ENCODE measurements around the gene RALGPS2.

The RALGPS2 gene

DNA sequence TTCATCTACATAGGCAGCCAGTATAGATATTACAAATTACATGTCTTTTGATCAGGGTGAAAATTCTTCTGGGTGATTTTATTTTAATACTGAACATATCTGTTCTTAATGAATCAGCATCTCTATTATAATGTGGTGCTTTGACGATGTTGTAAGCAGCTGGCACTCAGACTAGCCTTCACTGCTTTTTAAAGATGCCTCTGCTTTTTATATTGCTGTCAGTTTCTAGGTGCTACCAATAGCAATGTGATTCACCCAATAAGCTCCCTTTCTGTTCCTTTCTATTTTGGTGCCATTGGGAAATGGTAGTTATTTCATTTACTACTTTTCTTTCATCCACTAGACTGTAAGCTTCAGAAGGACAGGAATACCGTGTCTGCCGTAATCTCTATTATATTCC, 156.9 kb downstream of the RALGPS2 start:
- TF ChIP-seq, protein P1, sequence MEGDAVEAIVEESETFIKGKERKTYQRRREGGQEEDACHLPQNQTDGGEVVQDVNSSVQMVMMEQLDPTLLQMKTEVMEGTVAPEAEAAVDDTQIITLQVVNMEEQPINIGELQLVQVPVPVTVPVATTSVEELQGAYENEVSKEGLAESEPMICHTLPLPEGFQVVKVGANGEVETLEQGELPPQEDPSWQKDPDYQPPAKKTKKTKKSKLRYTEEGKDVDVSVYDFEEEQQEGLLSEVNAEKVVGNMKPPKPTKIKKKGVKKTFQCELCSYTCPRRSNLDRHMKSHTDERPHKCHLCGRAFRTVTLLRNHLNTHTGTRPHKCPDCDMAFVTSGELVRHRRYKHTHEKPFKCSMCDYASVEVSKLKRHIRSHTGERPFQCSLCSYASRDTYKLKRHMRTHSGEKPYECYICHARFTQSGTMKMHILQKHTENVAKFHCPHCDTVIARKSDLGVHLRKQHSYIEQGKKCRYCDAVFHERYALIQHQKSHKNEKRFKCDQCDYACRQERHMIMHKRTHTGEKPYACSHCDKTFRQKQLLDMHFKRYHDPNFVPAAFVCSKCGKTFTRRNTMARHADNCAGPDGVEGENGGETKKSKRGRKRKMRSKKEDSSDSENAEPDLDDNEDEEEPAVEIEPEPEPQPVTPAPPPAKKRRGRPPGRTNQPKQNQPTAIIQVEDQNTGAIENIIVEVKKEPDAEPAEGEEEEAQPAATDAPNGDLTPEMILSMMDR (conservative IDR thresholded peaks at IDR 0.05; ENCODE audit: low read depth, low read length) = no peak
- no peak for DNase-seq (ENCODE audit: low read depth)

DNA sequence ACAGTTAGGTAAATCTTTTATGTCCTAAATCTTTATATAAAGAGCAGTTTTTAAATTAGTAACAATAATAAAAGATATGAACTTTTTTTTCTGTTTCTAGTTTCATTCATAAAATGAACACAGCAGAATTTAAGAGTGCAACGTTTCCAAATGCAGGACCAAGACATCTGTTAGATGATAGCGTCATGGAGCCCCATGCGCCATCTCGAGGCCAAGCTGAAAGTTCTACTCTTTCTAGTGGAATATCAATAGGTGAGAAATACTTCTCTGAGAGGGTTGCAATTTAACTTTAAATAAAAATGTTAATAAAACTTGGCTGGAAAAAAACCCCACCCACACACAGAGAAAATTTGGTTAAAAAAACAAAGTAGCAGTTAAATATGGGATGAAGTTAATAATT, 160.8 kb downstream of the RALGPS2 start:
- H3K4me3 ChIP-seq (ENCODE audit: low read depth, low read length) = no peak overlapping the region
- DNase-seq (ENCODE audit: low read depth) = no peak
- TF ChIP-seq, protein P1 (conservative IDR thresholded peaks at IDR 0.05; ENCODE audit: low read depth, low read length) = peak; percentile 18

More for the DNA sequence above, 156.9 kb downstream of the RALGPS2 start:
- H3K4me3 ChIP-seq (ENCODE audit: low read depth, low read length) = no peak overlapping the region

DNA sequence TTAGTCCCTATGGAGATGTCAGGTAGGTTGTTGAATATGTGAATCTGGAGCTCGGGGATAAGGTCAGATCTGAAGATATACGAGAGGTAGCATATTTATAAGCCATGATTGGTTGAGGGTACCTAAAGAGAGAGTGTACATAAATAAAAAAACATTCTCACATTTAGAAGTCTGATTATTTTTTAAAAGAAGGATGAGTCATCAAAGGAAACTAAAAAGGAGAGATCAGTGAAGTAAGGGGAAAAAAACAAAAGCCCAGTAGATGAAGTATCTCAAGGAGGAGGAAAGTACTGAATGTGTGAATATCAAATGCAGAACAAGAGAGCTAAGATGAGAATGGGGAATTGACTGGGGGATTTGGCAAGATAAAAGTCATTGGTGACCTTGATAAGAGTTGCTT, 161.5 kb downstream of the RALGPS2 start:
- TF ChIP-seq, protein P1 (conservative IDR thresholded peaks at IDR 0.05; ENCODE audit: low read depth, low read length) = no peak
- DNase-seq (ENCODE audit: low read depth) = no peak
- H3K4me3 ChIP-seq (ENCODE audit: low read depth, low read length) = no peak overlapping the region

DNA sequence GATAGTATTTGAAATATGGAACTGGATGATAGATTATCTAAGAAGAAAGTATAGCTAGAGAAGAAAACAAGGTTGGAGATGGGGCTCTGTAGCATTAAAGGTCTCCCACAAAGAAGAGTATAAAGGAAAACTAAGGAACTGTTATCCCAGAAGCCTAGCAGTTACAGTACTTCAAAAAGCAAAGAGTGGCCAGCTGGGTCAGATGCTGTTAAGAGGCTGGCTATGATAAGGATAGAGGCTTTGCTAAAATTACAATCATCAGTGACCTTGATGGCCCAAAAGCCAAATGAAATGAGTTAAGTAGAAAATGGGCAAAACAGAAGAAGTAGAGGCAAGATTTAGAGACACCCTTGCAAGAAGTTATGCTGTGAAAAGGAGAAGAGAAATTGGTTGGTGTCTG, 170.9 kb downstream of the RALGPS2 start:
- H3K4me3 ChIP-seq (ENCODE audit: low read depth, low read length) = no peak overlapping the region
- TF ChIP-seq, protein P1 (conservative IDR thresholded peaks at IDR 0.05; ENCODE audit: low read depth, low read length) = no peak
- no peak for DNase-seq (ENCODE audit: low read depth)

DNA sequence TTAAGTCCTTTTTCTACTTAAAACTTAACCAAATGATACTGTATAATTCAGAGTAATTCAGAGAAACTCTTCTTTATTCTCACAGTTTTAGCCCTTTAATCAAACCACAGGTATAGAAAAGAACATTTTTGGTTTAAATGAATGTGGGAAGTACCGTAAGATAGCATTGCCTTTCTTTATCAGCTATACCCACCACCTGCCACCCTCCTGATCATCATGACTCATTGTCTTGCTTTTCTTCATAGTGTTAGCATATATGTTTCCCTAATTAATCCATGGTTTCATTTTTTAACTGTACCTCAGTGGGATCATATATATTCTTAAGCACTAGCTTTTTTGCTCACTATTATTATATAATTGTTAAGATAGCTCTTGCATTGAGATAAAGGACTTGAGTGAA, 173.4 kb downstream of the RALGPS2 start:
- H3K4me3 ChIP-seq (ENCODE audit: low read depth, low read length) = no peak overlapping the region
- DNase-seq (ENCODE audit: low read depth) = no peak
- TF ChIP-seq, protein P1 (conservative IDR thresholded peaks at IDR 0.05; ENCODE audit: low read depth, low read length) = no peak

DNA sequence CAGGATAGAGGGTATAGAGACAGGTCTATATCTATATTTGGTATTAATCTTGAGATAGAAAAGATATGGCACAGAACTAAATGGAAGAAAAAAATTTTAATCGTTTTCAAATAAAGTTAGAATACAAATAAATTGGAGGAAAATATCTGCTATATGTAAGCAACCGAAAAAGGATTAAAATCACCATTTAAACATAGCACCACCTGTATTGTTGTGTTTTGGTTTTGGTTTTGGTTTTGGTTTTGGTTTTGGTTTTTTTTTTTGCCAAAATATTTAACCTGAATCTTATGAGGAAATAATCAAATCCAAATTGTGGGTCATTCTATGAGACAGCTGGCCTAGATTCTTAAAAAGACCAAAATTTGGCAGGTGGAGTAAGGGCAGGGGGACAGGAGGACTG, 174.4 kb downstream of the RALGPS2 start:
- DNase-seq (ENCODE audit: low read depth) = no peak
- H3K4me3 ChIP-seq (ENCODE audit: low read depth, low read length) = no peak overlapping the region
- TF ChIP-seq, protein P1 (conservative IDR thresholded peaks at IDR 0.05; ENCODE audit: low read depth, low read length) = no peak

DNA sequence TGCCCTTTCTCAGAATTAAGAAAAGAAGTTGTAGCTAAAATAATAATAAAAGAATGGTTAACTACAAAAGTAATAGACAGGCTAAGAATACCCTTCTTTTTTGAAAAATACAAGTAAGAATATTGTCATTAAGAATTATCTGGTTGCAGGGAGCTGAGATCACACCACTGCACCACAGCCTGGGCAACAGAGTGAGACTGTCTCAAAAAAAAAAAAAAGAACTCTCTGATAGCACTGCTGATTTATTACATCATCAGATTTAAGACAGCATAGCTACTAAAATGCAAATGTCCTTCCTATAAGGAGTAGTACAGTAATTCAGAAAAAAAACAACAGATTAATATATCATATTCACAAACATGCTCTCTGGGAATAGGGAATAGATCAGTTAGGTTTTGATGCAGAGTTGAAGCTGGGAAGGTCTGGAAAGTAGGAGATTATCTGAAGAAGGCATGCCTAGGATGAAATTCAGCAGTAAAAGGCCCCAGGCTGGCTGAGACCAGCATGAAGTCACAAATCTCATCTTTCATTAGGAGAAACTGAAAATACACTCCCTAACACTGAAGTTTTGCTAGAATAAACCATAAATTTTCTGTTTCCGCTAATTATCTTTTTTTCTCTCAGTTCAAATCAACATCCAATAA, 176.6 kb downstream of the RALGPS2 start:
- H3K4me3 ChIP-seq (ENCODE audit: low read depth, low read length) = no peak overlapping the region
- TF ChIP-seq, protein P1 (conservative IDR thresholded peaks at IDR 0.05; ENCODE audit: low read depth, low read length) = no peak

More for the DNA sequence above, 176.6 kb downstream of the RALGPS2 start:
- no peak for DNase-seq (ENCODE audit: low read depth)

Measured in choroid plexus epithelial cell (primary cell).